ENCODE measurements around the gene NDUFV1.

DNA sequence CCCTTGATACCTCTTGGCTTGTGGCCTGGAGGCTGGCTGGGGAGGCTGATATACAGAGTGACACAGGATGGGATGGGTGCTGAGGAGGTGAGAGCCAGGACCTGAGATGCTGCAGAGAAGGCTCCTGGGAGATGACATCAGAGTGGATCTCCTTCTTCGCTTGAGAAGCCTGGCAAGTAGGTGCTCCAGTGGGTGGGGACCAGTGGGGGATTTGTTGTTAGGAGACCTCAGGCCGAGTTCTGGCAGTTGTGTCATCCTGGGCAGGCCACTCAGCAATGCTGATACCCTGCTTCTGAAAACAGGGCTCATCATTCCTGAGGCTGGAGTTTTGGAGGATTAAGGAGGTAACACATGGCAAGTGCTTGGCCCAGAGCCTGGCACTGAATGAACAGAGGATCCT, 1.9 kb upstream of the NDUFV1 start:
- TF ChIP-seq, protein P1, sequence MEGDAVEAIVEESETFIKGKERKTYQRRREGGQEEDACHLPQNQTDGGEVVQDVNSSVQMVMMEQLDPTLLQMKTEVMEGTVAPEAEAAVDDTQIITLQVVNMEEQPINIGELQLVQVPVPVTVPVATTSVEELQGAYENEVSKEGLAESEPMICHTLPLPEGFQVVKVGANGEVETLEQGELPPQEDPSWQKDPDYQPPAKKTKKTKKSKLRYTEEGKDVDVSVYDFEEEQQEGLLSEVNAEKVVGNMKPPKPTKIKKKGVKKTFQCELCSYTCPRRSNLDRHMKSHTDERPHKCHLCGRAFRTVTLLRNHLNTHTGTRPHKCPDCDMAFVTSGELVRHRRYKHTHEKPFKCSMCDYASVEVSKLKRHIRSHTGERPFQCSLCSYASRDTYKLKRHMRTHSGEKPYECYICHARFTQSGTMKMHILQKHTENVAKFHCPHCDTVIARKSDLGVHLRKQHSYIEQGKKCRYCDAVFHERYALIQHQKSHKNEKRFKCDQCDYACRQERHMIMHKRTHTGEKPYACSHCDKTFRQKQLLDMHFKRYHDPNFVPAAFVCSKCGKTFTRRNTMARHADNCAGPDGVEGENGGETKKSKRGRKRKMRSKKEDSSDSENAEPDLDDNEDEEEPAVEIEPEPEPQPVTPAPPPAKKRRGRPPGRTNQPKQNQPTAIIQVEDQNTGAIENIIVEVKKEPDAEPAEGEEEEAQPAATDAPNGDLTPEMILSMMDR (IDR thresholded peaks at IDR 0.05; ENCODE audit: borderline replicate concordance, extremely low read depth, low read length, poor library complexity, severe bottlenecking) = no peak
- TF ChIP-seq EZH2 (IDR thresholded peaks at IDR 0.05; ENCODE audit: borderline replicate concordance, low read depth, low read length, severe bottlenecking) = no peak

Measured in DND-41 (cell line).